CD8-positive, alpha-beta memory T cell (primary cell): ENCODE results near the gene MYH9. TPM values are rescaled to one million over a fixed set of nuclear protein-coding genes. Genes with fewer than 3 reads are reported as not detected.

ENCODE experiments used
- CTCF ChIA-PET: fragments of 350-600 bp; sonication (Branson Sonifier 250); formaldehyde crosslinking; loops from one replicate; lab custom pipeline; 2021; ENCODE audit warnings: antibody characterized with exemption; lab: Charles Lee
- POLR2A ChIA-PET: fragments of 350-600 bp; sonication (Branson Sonifier 250); formaldehyde crosslinking; loops from one replicate; lab custom pipeline; 2021; ENCODE audit warnings: antibody characterized with exemption; lab: Charles Lee
- DNase-seq, 5 donors: peaks; one replicate each; pipeline versions ENCODE4 v3.0.0 to v3.0.0-alpha.2; 2020 to 2022; ENCODE audit warnings: mixed read lengths in 1 of 5
- H3K27ac ChIP-seq: one replicate; pipeline ENCODE4 v1.7.0; 2013; ENCODE audit warnings: low read depth, mild to moderate bottlenecking, low read length, moderate library complexity
- H3K27me3 ChIP-seq: 2 replicates; pipeline ENCODE4 v1.7.0; 2013; ENCODE audit warnings: low read length, mild to moderate bottlenecking; ENCODE audit not compliant: insufficient read depth, poor library complexity, severe bottlenecking
- H3K36me3 ChIP-seq: 2 replicates; pipeline ENCODE4 v1.7.0; 2013; ENCODE audit warnings: mild to moderate bottlenecking, low read length, moderate library complexity; ENCODE audit not compliant: insufficient read depth
- H3K4me1 ChIP-seq: 2 replicates; pipeline ENCODE4 v1.7.0; 2013; ENCODE audit warnings: mild to moderate bottlenecking, low read length, moderate library complexity; ENCODE audit not compliant: insufficient read depth
- H3K4me3 ChIP-seq: 2 replicates; pipeline ENCODE4 v1.7.0; 2013; ENCODE audit warnings: mild to moderate bottlenecking, low read length
- H3K9me3 ChIP-seq: 2 replicates; pipeline ENCODE4 v1.7.0; 2013; ENCODE audit warnings: mild to moderate bottlenecking, low read length
- H3K27ac Mint-ChIP-seq, 8 donors: one replicate each; pipeline ENCODE4 v1.8.0; 2020 to 2021; ENCODE audit warnings: mixed read lengths in 8 of 8, mild to moderate bottlenecking in 6 of 8, inconsistent platforms in 3 of 8, moderate library complexity in 3 of 8
- H3K27me3 Mint-ChIP-seq, 2 donors: one replicate each; pipeline ENCODE4 v1.8.0; 2020 to 2021; ENCODE audit warnings: mixed read lengths in 2 of 2, mild to moderate bottlenecking in 1 of 2, moderate library complexity in 1 of 2
- H3K36me3 Mint-ChIP-seq, 3 donors: one replicate each; pipeline ENCODE4 v1.8.0; 2020 to 2021; ENCODE audit warnings: mixed read lengths in 3 of 3, inconsistent platforms in 1 of 3, mild to moderate bottlenecking in 1 of 3
- H3K4me1 Mint-ChIP-seq, 3 donors: one replicate each; pipeline ENCODE4 v1.8.0; 2020 to 2021; ENCODE audit warnings: mixed read lengths in 3 of 3, inconsistent platforms in 1 of 3, mild to moderate bottlenecking in 1 of 3
- H3K4me3 Mint-ChIP-seq, 7 donors: one replicate each; pipeline ENCODE4 v1.8.0; 2020 to 2021; ENCODE audit warnings: mixed read lengths in 7 of 7, mild to moderate bottlenecking in 6 of 7, moderate library complexity in 4 of 7, inconsistent platforms in 2 of 7
- H3K9me3 Mint-ChIP-seq, 5 donors: one replicate each; pipeline ENCODE4 v1.8.0; 2020 to 2022; ENCODE audit warnings: mixed read lengths in 5 of 5, mild to moderate bottlenecking in 3 of 5, moderate library complexity in 2 of 5, inconsistent platforms in 1 of 5
- polyA plus RNA-seq: library from polyadenylated mRNA; unstranded; fragments of 300-500 nt; fragmentation: Illumina TruSeq; gene quantifications from one replicate; pipeline ENCODE4 v1.2.3, GENCODE V29; 2021
- total RNA-seq, 2 experiments: library from RNA; stranded (reverse); gene quantifications; one replicate each; pipeline ENCODE4 v1.2.3, GENCODE V29; 2021

The MYH9 gene
- total and polyA plus RNA-seq, 3 experiments from 2014 or later = 425 to 684 (median 680) TPM

GRCh38 chr22:36387709-36387958, 133 bp downstream of the MYH9 start:
- H3K27ac Mint-ChIP-seq = peak overlapping the region in 7 of 8 donors; percentile 9 to 91 (median 65)
- H3K27me3 Mint-ChIP-seq = peaks cover 0 to 1% of the 10 kb centered on the region in 2 donors
- Histone ChIP-seq H3K36me3 (no peaks in the 10 kb centered on the region), H3K27ac (peak overlapping the region; percentile 64), H3K4me1 (peaks cover 36% of the 10 kb centered on the region), H3K27me3 (no peaks in the 10 kb centered on the region), H3K4me3 (peak overlapping the region; percentile 82), H3K9me3 (no peaks in the 10 kb centered on the region)
- no peak for DNase-seq
- POLR2A ChIA-PET = interaction anchor here (0.6 to 6.2 kb wide), 13 partner anchors 8 to 121 kb away, joined by 3 to 76 read pairs (median 5); no protein-coding TSS in a partner anchor
- CTCF ChIA-PET = interaction anchor here (1.0 to 6.2 kb wide), 11 partner anchors 8 to 101 kb away, joined by 3 to 44 read pairs (median 4); no protein-coding TSS in a partner anchor
- peak overlapping the region; percentile 82 to 97 (median 87) for H3K4me3 Mint-ChIP-seq
- peaks cover 36 to 45% (median 41%) of the 10 kb centered on the region in 3 donors for H3K4me1 Mint-ChIP-seq
- peaks cover 0 to 33% (median 10%) of the 10 kb centered on the region in 3 donors for H3K36me3 Mint-ChIP-seq
- H3K9me3 Mint-ChIP-seq = no peaks in the 10 kb centered on the region

GRCh38 chr22:36386900-36387708, 663 bp downstream of the MYH9 start:
- ChIA-PET POLR2A (interaction anchor here (0.5 to 6.2 kb wide), 13 partner anchors 7 to 122 kb away, joined by 3 to 76 read pairs (median 5); no protein-coding TSS in a partner anchor), CTCF (interaction anchor here (0.7 to 6.2 kb wide), 7 partner anchors 9 to 99 kb away, joined by 3 to 44 read pairs (median 3); no protein-coding TSS in a partner anchor)
- Mint-ChIP-seq H3K9me3 (no peaks in the 10 kb centered on the region), H3K4me3 (peak overlapping the region; percentile 78 to 99 (median 89)), H3K4me1 (peaks cover 39 to 46% (median 45%) of the 10 kb centered on the region in 3 donors), H3K27ac (peak overlapping the region; percentile 74 to 100 (median 94)), H3K27me3 (peaks cover 0 to 1% of the 10 kb centered on the region in 2 donors), H3K36me3 (peaks cover 0 to 33% (median 10%) of the 10 kb centered on the region in 3 donors)
- Histone ChIP-seq H3K27ac (peak overlapping the region; percentile 64), H3K4me3 (peak overlapping the region; percentile 82), H3K9me3 (no peaks in the 10 kb centered on the region), H3K27me3 (no peaks in the 10 kb centered on the region), H3K36me3 (no peaks in the 10 kb centered on the region), H3K4me1 (peaks cover 40% of the 10 kb centered on the region)
- DNase-seq = peak in 3 of 5 donors; percentile 39 to 73 (median 44)

- H3K27me3 Mint-ChIP-seq = peaks cover 0 to 1% of the 10 kb centered on the region in 2 donors
- ChIA-PET CTCF (interaction anchor here (0.7 to 6.2 kb wide), 3 partner anchors 8 to 52 kb away, joined by 3 to 44 read pairs (median 9); no protein-coding TSS in a partner anchor), POLR2A (interaction anchor here (0.5 to 6.2 kb wide), 8 partner anchors 10 to 68 kb away, joined by 3 to 76 read pairs (median 4); no protein-coding TSS in a partner anchor)
- no peaks in the 10 kb centered on the region for H3K9me3 ChIP-seq
- peaks cover 47% of the 10 kb centered on the region for H3K4me1 ChIP-seq
- H3K36me3 Mint-ChIP-seq = peaks cover 3 to 37% (median 14%) of the 10 kb centered on the region in 3 donors
- H3K4me1 Mint-ChIP-seq = peaks cover 42 to 53% (median 51%) of the 10 kb centered on the region in 3 donors
- DNase-seq = peak in 3 of 5 donors; percentile 38 to 61 (median 42)
- H3K4me3 ChIP-seq = peak overlapping the region; percentile 82
- H3K27me3 ChIP-seq = no peaks in the 10 kb centered on the region
- no peaks in the 10 kb centered on the region for H3K36me3 ChIP-seq
- H3K27ac ChIP-seq = peak overlapping the region; percentile 64
- H3K4me3 Mint-ChIP-seq = peak overlapping the region; percentile 78 to 99 (median 89)
- no peaks in the 10 kb centered on the region for H3K9me3 Mint-ChIP-seq
- H3K27ac Mint-ChIP-seq = peak overlapping the region; percentile 74 to 100 (median 94)
These were observed 1.3 kb downstream of the MYH9 start for GRCh38 chr22:36386351-36386899.

- peak; percentile 38 to 60 (median 59) for DNase-seq
- ChIA-PET CTCF (interaction anchor here (0.8 to 6.2 kb wide), 25 partner anchors 8 to 107 kb away, joined by 3 to 44 read pairs (median 4); no protein-coding TSS in a partner anchor), POLR2A (interaction anchor here (0.6 to 6.2 kb wide), 22 partner anchors 9 to 86 kb away, joined by 3 to 76 read pairs (median 6); no protein-coding TSS in a partner anchor)
- no peaks in the 10 kb centered on the region for H3K9me3 ChIP-seq
- Mint-ChIP-seq H3K27me3 (peaks cover 0 to 1% of the 10 kb centered on the region in 2 donors), H3K9me3 (no peaks in the 10 kb centered on the region), H3K27ac (peak overlapping the region; percentile 74 to 100 (median 94)), H3K36me3 (peaks cover 3 to 40% (median 14%) of the 10 kb centered on the region in 3 donors), H3K4me1 (peaks cover 49 to 60% (median 58%) of the 10 kb centered on the region in 3 donors), H3K4me3 (peak overlapping the region; percentile 78 to 99 (median 89))
- H3K4me1 ChIP-seq = peaks cover 54% of the 10 kb centered on the region
- H3K27ac ChIP-seq = peak overlapping the region; percentile 64
- H3K4me3 ChIP-seq = peak overlapping the region; percentile 82
- H3K36me3 ChIP-seq = no peaks in the 10 kb centered on the region
- H3K27me3 ChIP-seq = no peaks in the 10 kb centered on the region
These were observed 2.0 kb downstream of the MYH9 start for GRCh38 chr22:36385491-36386350.

GRCh38 chr22:36384766-36385481, 2.8 kb downstream of the MYH9 start:
- H3K4me1 ChIP-seq = peaks cover 62% of the 10 kb centered on the region
- Mint-ChIP-seq H3K27ac (peak overlapping the region; percentile 74 to 100 (median 94)), H3K27me3 (peaks cover 0 to 1% of the 10 kb centered on the region in 2 donors), H3K9me3 (no peaks in the 10 kb centered on the region), H3K4me3 (peak overlapping the region; percentile 78 to 99 (median 89)), H3K4me1 (peaks cover 55 to 67% (median 66%) of the 10 kb centered on the region in 3 donors), H3K36me3 (peaks cover 3 to 46% (median 14%) of the 10 kb centered on the region in 3 donors)
- no peaks in the 10 kb centered on the region for H3K27me3 ChIP-seq
- no peaks in the 10 kb centered on the region for H3K9me3 ChIP-seq
- peak overlapping the region; percentile 82 for H3K4me3 ChIP-seq
- DNase-seq = peak in 4 of 5 donors; percentile 41 to 83 (median 74)
- ChIA-PET CTCF (interaction anchor here (0.6 to 6.2 kb wide), 25 partner anchors 9 to 106 kb away, joined by 3 to 44 read pairs (median 4); no protein-coding TSS in a partner anchor), POLR2A (interaction anchor here (0.6 to 6.2 kb wide), 19 partner anchors 8 to 87 kb away, joined by 3 to 76 read pairs (median 6); no protein-coding TSS in a partner anchor)
- H3K36me3 ChIP-seq = no peaks in the 10 kb centered on the region
- peak overlapping the region; percentile 64 for H3K27ac ChIP-seq

- Histone ChIP-seq H3K4me3 (peak overlapping the region; percentile 19), H3K4me1 (peaks cover 73% of the 10 kb centered on the region), H3K27ac (peak overlapping the region; percentile 46), H3K9me3 (no peaks in the 10 kb centered on the region), H3K36me3 (no peaks in the 10 kb centered on the region), H3K27me3 (no peaks in the 10 kb centered on the region)
- Mint-ChIP-seq H3K9me3 (no peaks in the 10 kb centered on the region), H3K4me1 (peaks cover 66 to 76% (median 75%) of the 10 kb centered on the region in 3 donors), H3K4me3 (peak overlapping the region; percentile 73 to 85 (median 83)), H3K36me3 (peaks cover 3 to 57% (median 14%) of the 10 kb centered on the region in 3 donors), H3K27me3 (no peaks in the 10 kb centered on the region), H3K27ac (peak overlapping the region; percentile 94 to 98 (median 95))
- ChIA-PET CTCF (interaction anchor here (0.8 to 6.2 kb wide), 4 partner anchors 19 to 54 kb away, joined by 5 to 44 read pairs (median 14); no protein-coding TSS in a partner anchor), POLR2A (interaction anchor here (0.6 to 6.2 kb wide), 7 partner anchors 12 to 50 kb away, joined by 3 to 76 read pairs (median 12); no protein-coding TSS in a partner anchor)
- peak; percentile 46 to 87 (median 60) for DNase-seq
These were observed 4.6 kb downstream of the MYH9 start for GRCh38 chr22:36383110-36383581.
